IMR-90 (cell line): ENCODE measurements around the gene TNFRSF1A. TPM values are rescaled to one million over a fixed set of nuclear protein-coding genes. Genes with fewer than 3 reads are reported as not detected.
A peak's percentile ranks its signal among the peaks of the same experiment; 100 is the strongest.

Experiments
- ATAC-seq: fragments of 200-7000 bp; cut with Tn5 transposase; 2 replicates; pipeline ENCODE4 v1.9.1; 2020; ENCODE audit warnings: low read depth, mild to moderate bottlenecking, moderate library complexity
- BruUV-seq: library from RNA; stranded (reverse); fragments of 400-500 nt; replicated peaks from 2 replicates; lab custom pipeline; 2021; lab: Mats Ljungman, UMichigan
- CTCF ChIA-PET: fragments of 300-600 bp; formaldehyde crosslinking; extraction: SDS; loops from one replicate; lab custom pipeline; 2021; ENCODE audit warnings: antibody characterized with exemption; lab: Yijun Ruan, JAX
- POLR2A ChIA-PET: fragments of 300-600 bp; sonication (Branson Sonifier 250); formaldehyde crosslinking; loops from one replicate; lab custom pipeline; 2022; ENCODE audit warnings: antibody characterized with exemption; ENCODE audit not compliant: unreplicated experiment; lab: Charles Lee
- DNase-seq: peaks from one replicate; pipeline ENCODE4 v3.0.0; 2013
- H2AFZ ChIP-seq: replicated peaks from 2 replicates; pipeline ENCODE3; 2013; ENCODE audit warnings: low read length, mild to moderate bottlenecking; ENCODE audit not compliant: poor library complexity
- H2AK5ac ChIP-seq: 2 replicates; pipeline ENCODE4 v1.6.1; 2013; ENCODE audit warnings: low read depth, low read length, inconsistent platforms
- H2AK9ac ChIP-seq: replicated peaks from 2 replicates; pipeline ENCODE3; 2013; ENCODE audit warnings: mild to moderate bottlenecking, low read depth, low read length, moderate library complexity; ENCODE audit not compliant: poor library complexity
- H2BK120ac ChIP-seq: 2 replicates; pipeline ENCODE4 v1.6.1; 2013; ENCODE audit warnings: low read depth, low read length, inconsistent platforms
- H2BK15ac ChIP-seq: 3 replicates; pipeline ENCODE4 v1.6.1; 2013; ENCODE audit warnings: low read depth, low read length, inconsistent platforms
- H2BK20ac ChIP-seq: 2 replicates; pipeline ENCODE4 v1.6.1; 2013; ENCODE audit warnings: low read depth, mild to moderate bottlenecking, inconsistent platforms, low read length, moderate library complexity
- H2BK5ac ChIP-seq: 2 replicates; pipeline ENCODE4 v1.6.1; 2013; ENCODE audit warnings: mild to moderate bottlenecking, low read depth, low read length, inconsistent platforms; ENCODE audit not compliant: poor library complexity, severe bottlenecking
- H3K14ac ChIP-seq: replicated peaks from 2 replicates; pipeline ENCODE4 v1.6.1; 2013; ENCODE audit warnings: low read depth, low read length, inconsistent platforms
- H3K18ac ChIP-seq: 2 replicates; pipeline ENCODE4 v1.6.1; 2013; ENCODE audit warnings: low read depth, low read length, control low read depth
- H3K23ac ChIP-seq: 2 replicates; pipeline ENCODE4 v1.6.1; 2013; ENCODE audit warnings: low read depth, low read length, inconsistent platforms
- H3K27ac ChIP-seq: 2 replicates; pipeline ENCODE4 v1.5.1; 2013; ENCODE audit warnings: mild to moderate bottlenecking, control low read depth, low read length; ENCODE audit not compliant: insufficient read depth
- H3K27me3 ChIP-seq: 2 replicates; pipeline ENCODE4 v1.6.1; 2013; ENCODE audit warnings: low read length; ENCODE audit not compliant: control insufficient read depth, insufficient read depth
- H3K36me3 ChIP-seq: 2 replicates; pipeline ENCODE4 v1.6.1; 2013; ENCODE audit warnings: low read length, mixed read lengths; ENCODE audit not compliant: control insufficient read depth, insufficient read depth
- H3K4ac ChIP-seq: 2 replicates; pipeline ENCODE4 v1.6.1; 2013; ENCODE audit warnings: low read depth, low read length, inconsistent platforms
- H3K4me1 ChIP-seq: 2 replicates; pipeline ENCODE4 v1.6.1; 2013; ENCODE audit warnings: low read length, mixed read lengths; ENCODE audit not compliant: control insufficient read depth, insufficient read depth
- H3K4me2 ChIP-seq: 2 replicates; pipeline ENCODE4 v1.6.1; 2013; ENCODE audit warnings: low read depth, mild to moderate bottlenecking, control low read depth, low read length, moderate library complexity
- H3K4me3 ChIP-seq: 2 replicates; pipeline ENCODE4 v1.5.1; 2013; ENCODE audit warnings: low read depth, mild to moderate bottlenecking, control low read depth, low read length, moderate library complexity; ENCODE audit not compliant: insufficient read depth
- H3K56ac ChIP-seq: 2 replicates; pipeline ENCODE4 v1.6.1; 2013; ENCODE audit warnings: low read length, inconsistent platforms; ENCODE audit not compliant: insufficient read depth; ENCODE audit errors: extremely low read depth
- H3K79me1 ChIP-seq, 2 experiments: 2 replicates each; pipeline ENCODE4 v1.6.1; 2013; ENCODE audit warnings: low read length in 2 of 2, inconsistent platforms in 1 of 2, low read depth in 1 of 2
- H3K9ac ChIP-seq: 2 replicates; pipeline ENCODE4 v1.6.1; 2013; ENCODE audit warnings: low read depth, low read length, control low read depth
- H3K9me1 ChIP-seq: 2 replicates; pipeline ENCODE4 v1.6.1; 2013; ENCODE audit warnings: low read length, inconsistent platforms; ENCODE audit not compliant: insufficient read depth
- H3K9me3 ChIP-seq: 2 replicates; pipeline ENCODE4 v1.6.1; 2013; ENCODE audit warnings: low read length; ENCODE audit not compliant: control insufficient read depth, insufficient read depth
- H4K20me1 ChIP-seq: 2 replicates; pipeline ENCODE4 v1.6.1; 2013; ENCODE audit warnings: low read length, inconsistent platforms; ENCODE audit not compliant: insufficient read depth
- H4K5ac ChIP-seq: 2 replicates; pipeline ENCODE4 v1.6.1; 2013; ENCODE audit warnings: mild to moderate bottlenecking, low read depth, low read length, control low read depth
- H4K8ac ChIP-seq, 2 experiments: 2 replicates each; pipeline ENCODE4 v1.6.1; 2013; ENCODE audit warnings: low read depth in 2 of 2, low read length in 2 of 2, control low read depth in 1 of 2, inconsistent platforms in 1 of 2
- H4K91ac ChIP-seq: 2 replicates; pipeline ENCODE4 v1.6.1; 2013; ENCODE audit warnings: low read depth, low read length, inconsistent platforms; ENCODE audit not compliant: insufficient read depth
- CHD1 ChIP-seq: IDR thresholded peaks from 2 replicates; pipeline ENCODE4 v1.6.1; 2012; ENCODE audit warnings: low read depth, low read length, improper control_type of control experiment
- FOS ChIP-seq: fragments of 150-350 bp; IDR thresholded peaks from 2 replicates; pipeline ENCODE4 v1.6.1; 2016; ENCODE audit warnings: low read depth, low read length
- SMC3 ChIP-seq: fragments of 150-350 bp; IDR thresholded peaks from 2 replicates; pipeline ENCODE4 v1.6.1; 2016; ENCODE audit warnings: low read depth, mild to moderate bottlenecking, antibody characterized with exemption, low read length, moderate library complexity
- WGBS, 2 experiments: methylation state at CpG; one replicate each; pipeline versions ENCODE4 v1.1.5 to v1.1.7; 2013; ENCODE audit warnings: missing lambda C conversion rate in 2 of 2; ENCODE audit not compliant: insufficient read length in 1 of 2; ENCODE audit errors: extremely low coverage in 2 of 2; 5-methylcytosine and 5-hydroxymethylcytosine counted together
- dilution Hi-C: fragments of 300-500 bp; cut with HindIII; formaldehyde crosslinking; loops from one replicate; pipeline ENCODE4 v1.14.3; 2018; ENCODE audit warnings: low sequenced_read_pairs; ENCODE audit not compliant: unreplicated experiment
- in situ Hi-C: fragments of 300-500 bp; cut with MboI; formaldehyde crosslinking; loops from 3 replicates; pipeline ENCODE4 v1.14.3; 2019; ENCODE audit warnings: low sequenced_read_pairs, inconsistent platforms, mixed read lengths
- intact Hi-C: fragments of 100-400 bp; cut with micrococcal nuclease; formaldehyde crosslinking; loops from 2 replicates; pipeline ENCODE4 v1.10.0; 2022
- polyA plus RNA-seq, 3 experiments: library from polyadenylated mRNA; depleted of rRNA; stranded (reverse); fragments of >200 nt; gene quantifications; 2 replicates each; pipeline ENCODE4 v1.2.3, GENCODE V29; 2012; ENCODE audit warnings: low replicate concordance in 1 of 3
- total RNA-seq: library from RNA; depleted of rRNA; stranded (reverse); fragments of >200 nt; gene quantifications from 2 replicates; pipeline ENCODE4 v1.2.3, GENCODE V29; 2012

The TNFRSF1A gene
- total and polyA plus RNA-seq, 2 of the 4 experiments (the other 2 are of a cell fraction) = 79.6 to 136 TPM

DNA sequence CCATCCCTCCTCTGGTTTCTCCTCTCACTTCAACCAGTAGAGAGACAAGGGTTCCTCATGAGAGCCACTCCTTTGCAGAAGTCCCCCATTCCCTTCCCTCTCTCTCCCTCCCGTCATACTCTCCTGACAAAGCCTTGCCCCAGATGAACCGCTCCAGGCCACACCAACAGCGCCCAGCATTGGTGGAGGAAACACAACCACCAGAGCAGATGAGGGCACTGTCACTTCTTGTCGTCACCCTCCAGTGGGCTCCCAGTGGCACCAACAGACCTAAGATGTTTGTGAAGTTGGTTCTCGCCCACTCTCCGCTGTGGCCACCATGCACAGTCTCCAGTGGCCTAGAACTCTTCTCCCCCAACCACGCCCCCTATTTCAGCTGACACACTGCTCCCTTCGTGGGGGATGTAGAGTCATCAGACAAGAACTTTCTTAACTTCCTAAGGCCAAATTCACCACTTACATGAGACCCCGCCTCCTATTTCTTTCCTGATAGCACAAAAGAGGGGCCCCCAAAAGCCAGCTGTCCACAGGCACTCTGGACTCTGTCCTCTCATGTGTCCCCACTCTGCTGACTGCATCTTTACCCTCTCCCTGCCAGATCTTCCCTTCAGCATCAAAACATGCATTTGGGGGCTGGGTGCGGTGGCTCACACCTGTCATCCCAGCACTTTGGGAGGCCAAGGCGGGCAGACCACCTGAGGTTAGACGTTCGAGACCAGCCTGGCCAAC lies 60.6 kb downstream of the TNFRSF1A start:
- dilution Hi-C loops (no loop called here), in situ Hi-C loops (loop anchor here (25.0 kb wide), 1 partner anchor 819 kb away; no protein-coding TSS in a partner anchor), intact Hi-C loops (loop anchor here (10.0 kb wide), 1 partner anchor 776 kb away; no protein-coding TSS in a partner anchor)
- peak overlapping the region; percentile 87 for H3K27ac ChIP-seq
- peak overlapping the region; percentile 80 for H3K18ac ChIP-seq
- no peak for TF ChIP-seq CHD1
- no peak for TF ChIP-seq SMC3
- no peak for TF ChIP-seq FOS
- no peak overlapping the region for H3K4me3 ChIP-seq
- peak overlapping the region; percentile 57; the same call in 1 of the 2 replicates for H3K23ac ChIP-seq
- no TSS peak for BruUV-seq
- no peak overlapping the region for H3K56ac ChIP-seq
- peak overlapping the region; percentile 98 for H4K91ac ChIP-seq
- peak overlapping the region; percentile 77 to 94; a peak in 3 of 4 replicates for H4K8ac ChIP-seq
- peak overlapping the region; percentile 93; the same call in 2 of the 3 replicates for H2BK15ac ChIP-seq
- no peaks in the 10 kb centered on the region for H3K9me3 ChIP-seq
- no peaks in the 10 kb centered on the region for H3K36me3 ChIP-seq
- H3K27me3 ChIP-seq = no peaks in the 10 kb centered on the region
- H2BK20ac ChIP-seq = peak overlapping the region; percentile 98
- peaks cover 0 to 6% of the 10 kb centered on the region in 2 experiments; a peak in 1 of 4 replicates for H3K79me1 ChIP-seq
- H4K20me1 ChIP-seq = no peaks in the 10 kb centered on the region
- H3K9ac ChIP-seq = no peak overlapping the region
- H2AK9ac ChIP-seq = peak overlapping the region; percentile 91
- peak overlapping the region; percentile 79 for H2BK5ac ChIP-seq
- peak overlapping the region; percentile 97 for H2BK120ac ChIP-seq
- peak overlapping the region; percentile 90 for H3K14ac ChIP-seq
- H2AFZ ChIP-seq = peak overlapping the region; percentile 74
- H3K4ac ChIP-seq = peak overlapping the region; percentile 98
- peaks cover 33% of the 10 kb centered on the region for H3K4me1 ChIP-seq
- peak overlapping the region; percentile 97 for H2AK5ac ChIP-seq
- no peak overlapping the region for H3K4me2 ChIP-seq
- CTCF ChIA-PET = no interaction called here
- H3K9me1 ChIP-seq = peaks cover 30% of the 10 kb centered on the region
- no peak for ATAC-seq
- POLR2A ChIA-PET = interaction anchor here (0.5 kb wide), 1 partner anchor 190 kb away, joined by 6 read pairs; no protein-coding TSS in a partner anchor
- H4K5ac ChIP-seq = peak overlapping the region; percentile 52
- DNase-seq = peak; percentile 52
- WGBS, 2 experiments = 100% methylated on average over 3 of the region's 13 CpGs; no CpG with 5 or more reads in 1 of the 2 experiments
